K562 (cell line): Measurements from ENCODE around the gene FOXL2NB. TPM values are rescaled to one million over a fixed set of nuclear protein-coding genes. Genes with fewer than 3 reads are reported as not detected.

ENCODE experiments used
- CHCHD3 ChIP-seq: fragments of 250-450 bp; sonication (Bioruptor Pico); IDR thresholded peaks from 2 replicates; pipeline ENCODE4 v2.1.2; 2022; ENCODE audit warnings: mild to moderate bottlenecking
- CTCF ChIP-seq, 3 experiments: IDR thresholded peaks in 2 of 3; conservative IDR thresholded peaks in 1 of 3; 2 replicates each; pipeline ENCODE4 v1.5.1; 2011 to 2012; ENCODE audit warnings: low read length in 3 of 3, mild to moderate bottlenecking in 3 of 3, control low read depth in 2 of 3, improper control_type of control experiment in 1 of 3, inconsistent platforms in 1 of 3, low read depth in 1 of 3, mixed read lengths in 1 of 3, moderate library complexity in 1 of 3; ENCODE audit not compliant: insufficient read depth in 2 of 3
- ELF1 ChIP-seq: fragments of 200-800 bp; sonication (Bioruptor generic); IDR thresholded peaks from 2 replicates; pipeline ENCODE4 v1.6.1; 2016; ENCODE audit warnings: missing genetic modification characterization, missing compliant biosample characterization
- GABPB1 ChIP-seq: sonication (generic); formaldehyde crosslinking; IDR thresholded peaks from 2 replicates; pipeline ENCODE4 v1.8.0; 2022; ENCODE audit warnings: mild to moderate bottlenecking, missing genetic modification reagents
- MAFF ChIP-seq: IDR thresholded peaks from 2 replicates; pipeline ENCODE4 v1.6.1; 2012; ENCODE audit warnings: low read length, improper control_type of control experiment
- MEF2D ChIP-seq: conservative IDR thresholded peaks from 2 replicates; pipeline ENCODE4 v1.6.1; 2016; ENCODE audit warnings: low read depth, missing genetic modification characterization, missing compliant biosample characterization
- PHF8 ChIP-seq: fragments of 200-600 bp; sonication (generic); IDR thresholded peaks from 2 replicates; pipeline ENCODE4 v1.6.1; 2012; ENCODE audit warnings: mixed run types, mild to moderate bottlenecking, inconsistent platforms, low read length, moderate library complexity, borderline replicate concordance
- POU5F1 ChIP-seq: fragments of 150-350 bp; IDR thresholded peaks from 2 replicates; pipeline ENCODE4 v1.6.1; 2014; ENCODE audit warnings: borderline replicate concordance, low read length, low read depth, mild to moderate bottlenecking; ENCODE audit not compliant: partially characterized antibody
- RBFOX2 ChIP-seq: fragments of 200-400 bp; formaldehyde crosslinking; IDR thresholded peaks from 2 replicates; pipeline ENCODE4 v1.6.1; 2017; ENCODE audit warnings: low read depth, mild to moderate bottlenecking, low read length, moderate library complexity
- SAFB2 ChIP-seq: fragments of 200-400 bp; formaldehyde crosslinking; IDR thresholded peaks from 2 replicates; pipeline ENCODE4 v1.6.1; 2018; ENCODE audit warnings: borderline replicate concordance, low read length, low read depth, moderate library complexity; ENCODE audit not compliant: severe bottlenecking
- SNIP1 ChIP-seq: fragments of 450-650 bp; IDR thresholded peaks from 2 replicates; pipeline ENCODE4 v1.7.1; 2017; ENCODE audit warnings: low read depth, mild to moderate bottlenecking
- TAF9B ChIP-seq: fragments of 450-650 bp; IDR thresholded peaks from 2 replicates; pipeline ENCODE4 v1.6.1; 2018; ENCODE audit warnings: mild to moderate bottlenecking; ENCODE audit not compliant: partially characterized antibody
- THRAP3 ChIP-seq: fragments of 450-650 bp; IDR thresholded peaks from 2 replicates; pipeline ENCODE4 v1.6.1; 2016; ENCODE audit warnings: mild to moderate bottlenecking, inconsistent platforms, borderline replicate concordance
- U2AF1 ChIP-seq: fragments of 200-400 bp; formaldehyde crosslinking; optimal IDR thresholded peaks from 2 replicates; pipeline ENCODE3; 2017; ENCODE audit warnings: mild to moderate bottlenecking, low read depth, low read length, moderate library complexity
- YBX1 ChIP-seq: fragments of 450-650 bp; IDR thresholded peaks from 2 replicates; pipeline ENCODE4 v1.7.1; 2016; ENCODE audit warnings: mild to moderate bottlenecking
- ZNF239 ChIP-seq: fragments of 250-450 bp; sonication (Bioruptor Pico); IDR thresholded peaks from 2 replicates; pipeline ENCODE4 v1.4.0; 2020; ENCODE audit warnings: mild to moderate bottlenecking
- polyA plus RNA-seq, 8 experiments: library from polyadenylated mRNA; depleted of rRNA in 4 of 8; stranded (reverse) in 5 of 8; unstranded in 3 of 8; fragments of >200 nt; fragmentation: Nextera tagmentation in 2 of 8; fragmentation: Illumina TruSeq in 1 of 8; extraction: Ambion mirVana in 2 of 8; extraction: Trizol in 1 of 8; gene quantifications; 2 replicates each; pipeline versions ENCODE4 v1.2.1 to v1.2.3, GENCODE V29; 2011 to 2014; ENCODE audit warnings: inconsistent platforms in 1 of 8, missing spikeins in 1 of 8
- total RNA-seq, 7 experiments: library from RNA; depleted of rRNA in 6 of 7; stranded (reverse); fragments of >200 nt in 6 of 7; fragmentation: Illumina TruSeq in 2 of 7; extraction: Trizol in 2 of 7; gene quantifications; 2 replicates each; pipeline versions ENCODE4 v1.2.1 to v1.2.3, GENCODE V29; 2011 to 2021; ENCODE audit warnings: low replicate concordance in 1 of 7
- TF ChIP-seq, protein P1 (sequence below): sonication (generic); formaldehyde crosslinking; IDR thresholded peaks from 2 replicates; pipeline ENCODE4 v1.8.0; 2022; ENCODE audit warnings: mild to moderate bottlenecking, missing genetic modification reagents
- TF ChIP-seq, protein P2 (sequence below): fragments of 450-650 bp; IDR thresholded peaks from 2 replicates; pipeline ENCODE4 v1.6.1; 2018; ENCODE audit warnings: mild to moderate bottlenecking, low read depth; ENCODE audit not compliant: partially characterized antibody
- TF ChIP-seq, protein P3 (sequence below): sonication (generic); formaldehyde crosslinking; IDR thresholded peaks from 2 replicates; pipeline ENCODE4 v1.8.0; 2022; ENCODE audit warnings: mild to moderate bottlenecking, missing genetic modification reagents

FOXL2NB gene
- total and polyA plus RNA-seq, 9 of the 15 experiments (the other 6 are each of a cell fraction or from before 2014, with no cell fraction given), result 0.71 to 17.4 (median 9.0) TPM

GRCh38 chr3:138942861-138943623 lies 4.0 kb upstream of the FOXL2NB start (continued):
- TF ChIP-seq CTCF (IDR thresholded peaks at IDR 0.05 in 2 of 3, conservative IDR thresholded peaks at IDR 0.05 in 1 of 3; ENCODE audit: insufficient read depth in 2 of 3, low read depth in 1 of 3, low read length in 3 of 3), result peak; percentile 25 to 52 (median 33); a peak in 5 of 6 replicates
- TF ChIP-seq GABPB1, result no peak
- TF ChIP-seq, protein P1, sequence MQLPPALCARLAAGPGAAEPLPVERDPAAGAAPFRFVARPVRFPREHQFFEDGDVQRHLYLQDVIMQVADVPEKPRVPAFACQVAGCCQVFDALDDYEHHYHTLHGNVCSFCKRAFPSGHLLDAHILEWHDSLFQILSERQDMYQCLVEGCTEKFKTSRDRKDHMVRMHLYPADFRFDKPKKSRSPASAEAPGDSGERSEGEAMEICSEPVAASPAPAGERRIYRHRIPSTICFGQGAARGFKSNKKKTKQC (CRISPR knock-in tag), result 0 out of 2 replicates have a peak, but pooled peaks have one; percentile 24
- TF ChIP-seq POU5F1, result no peak
- peak; percentile 72 for TF ChIP-seq RBFOX2
- TF ChIP-seq SAFB2, result no peak
- no peak for TF ChIP-seq CHCHD3
- no peak for TF ChIP-seq TAF9B
- no peak for TF ChIP-seq THRAP3
- TF ChIP-seq YBX1, result no peak
- peak; percentile 33; the same call in 1 of the 2 replicates for TF ChIP-seq PHF8
- no peak for TF ChIP-seq U2AF1
- TF ChIP-seq MEF2D, result no peak
- TF ChIP-seq ELF1, result no peak
- TF ChIP-seq, protein P2, sequence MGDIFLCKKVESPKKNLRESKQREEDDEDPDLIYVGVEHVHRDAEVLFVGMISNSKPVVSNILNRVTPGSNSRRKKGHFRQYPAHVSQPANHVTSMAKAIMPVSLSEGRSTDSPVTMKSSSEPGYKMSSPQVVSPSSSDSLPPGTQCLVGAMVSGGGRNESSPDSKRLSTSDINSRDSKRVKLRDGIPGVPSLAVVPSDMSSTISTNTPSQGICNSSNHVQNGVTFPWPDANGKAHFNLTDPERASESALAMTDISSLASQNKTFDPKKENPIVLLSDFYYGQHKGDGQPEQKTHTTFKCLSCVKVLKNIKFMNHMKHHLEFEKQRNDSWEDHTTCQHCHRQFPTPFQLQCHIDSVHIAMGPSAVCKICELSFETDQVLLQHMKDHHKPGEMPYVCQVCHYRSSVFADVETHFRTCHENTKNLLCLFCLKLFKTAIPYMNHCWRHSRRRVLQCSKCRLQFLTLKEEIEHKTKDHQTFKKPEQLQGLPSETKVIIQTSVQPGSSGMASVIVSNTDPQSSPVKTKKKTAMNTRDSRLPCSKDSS, result no peak
- TF ChIP-seq SNIP1, result no peak
- no peak for TF ChIP-seq ZNF239
- no peak for TF ChIP-seq MAFF
- TF ChIP-seq, protein P3, sequence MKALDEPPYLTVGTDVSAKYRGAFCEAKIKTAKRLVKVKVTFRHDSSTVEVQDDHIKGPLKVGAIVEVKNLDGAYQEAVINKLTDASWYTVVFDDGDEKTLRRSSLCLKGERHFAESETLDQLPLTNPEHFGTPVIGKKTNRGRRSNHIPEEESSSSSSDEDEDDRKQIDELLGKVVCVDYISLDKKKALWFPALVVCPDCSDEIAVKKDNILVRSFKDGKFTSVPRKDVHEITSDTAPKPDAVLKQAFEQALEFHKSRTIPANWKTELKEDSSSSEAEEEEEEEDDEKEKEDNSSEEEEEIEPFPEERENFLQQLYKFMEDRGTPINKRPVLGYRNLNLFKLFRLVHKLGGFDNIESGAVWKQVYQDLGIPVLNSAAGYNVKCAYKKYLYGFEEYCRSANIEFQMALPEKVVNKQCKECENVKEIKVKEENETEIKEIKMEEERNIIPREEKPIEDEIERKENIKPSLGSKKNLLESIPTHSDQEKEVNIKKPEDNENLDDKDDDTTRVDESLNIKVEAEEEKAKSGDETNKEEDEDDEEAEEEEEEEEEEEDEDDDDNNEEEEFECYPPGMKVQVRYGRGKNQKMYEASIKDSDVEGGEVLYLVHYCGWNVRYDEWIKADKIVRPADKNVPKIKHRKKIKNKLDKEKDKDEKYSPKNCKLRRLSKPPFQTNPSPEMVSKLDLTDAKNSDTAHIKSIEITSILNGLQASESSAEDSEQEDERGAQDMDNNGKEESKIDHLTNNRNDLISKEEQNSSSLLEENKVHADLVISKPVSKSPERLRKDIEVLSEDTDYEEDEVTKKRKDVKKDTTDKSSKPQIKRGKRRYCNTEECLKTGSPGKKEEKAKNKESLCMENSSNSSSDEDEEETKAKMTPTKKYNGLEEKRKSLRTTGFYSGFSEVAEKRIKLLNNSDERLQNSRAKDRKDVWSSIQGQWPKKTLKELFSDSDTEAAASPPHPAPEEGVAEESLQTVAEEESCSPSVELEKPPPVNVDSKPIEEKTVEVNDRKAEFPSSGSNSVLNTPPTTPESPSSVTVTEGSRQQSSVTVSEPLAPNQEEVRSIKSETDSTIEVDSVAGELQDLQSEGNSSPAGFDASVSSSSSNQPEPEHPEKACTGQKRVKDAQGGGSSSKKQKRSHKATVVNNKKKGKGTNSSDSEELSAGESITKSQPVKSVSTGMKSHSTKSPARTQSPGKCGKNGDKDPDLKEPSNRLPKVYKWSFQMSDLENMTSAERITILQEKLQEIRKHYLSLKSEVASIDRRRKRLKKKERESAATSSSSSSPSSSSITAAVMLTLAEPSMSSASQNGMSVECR, result peak; percentile 2; the same call in 1 of the 2 replicates
